DLD1 (cell line): ENCODE results near the gene ADGRB3.

ENCODE experiments used
- in situ Hi-C: cut with HindIII; loops from 2 replicates; pipeline ENCODE4 v1.10.0; 2017; ENCODE audit warnings: low sequenced_read_pairs

Gene ADGRB3

DNA sequence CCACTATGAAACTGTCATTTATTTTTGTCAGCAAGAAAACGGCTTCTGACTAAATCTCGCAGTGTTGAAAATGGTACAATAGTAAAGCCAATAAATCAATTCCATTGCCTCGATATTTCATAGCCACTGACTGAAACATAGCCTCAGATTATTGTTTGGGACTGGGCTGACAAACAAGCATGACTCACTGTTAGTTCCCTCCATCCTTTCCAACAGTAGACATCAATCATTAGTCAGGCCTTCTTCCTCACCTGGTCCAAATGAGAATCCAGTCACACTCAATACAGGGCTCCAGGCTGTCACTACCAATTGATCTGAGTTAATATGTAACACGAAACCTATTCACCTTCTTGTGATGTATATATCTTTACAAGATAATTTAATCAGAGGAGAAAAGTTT, 66.1 kb downstream of the ADGRB3 start:
- in situ Hi-C loops: no loop called here

DNA sequence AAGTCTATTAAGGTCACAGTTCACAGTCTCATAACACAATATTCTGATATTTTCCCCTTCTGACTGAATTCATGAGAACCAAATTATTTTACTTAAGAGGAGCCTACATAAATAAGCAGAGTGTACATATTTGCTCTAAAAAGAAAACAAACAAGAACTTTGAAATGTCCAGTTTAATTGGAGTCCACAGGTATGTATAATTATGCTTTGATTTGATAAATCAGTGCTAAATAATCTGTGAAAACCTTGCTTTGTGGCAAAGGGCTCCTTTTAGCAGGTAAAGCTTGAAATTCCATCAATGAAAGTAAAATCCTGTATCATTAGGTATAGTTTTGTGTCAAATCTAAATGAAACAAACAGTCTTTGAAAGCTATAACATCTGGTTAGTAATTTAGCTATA, 69.4 kb downstream of the ADGRB3 start:
- in situ Hi-C loops: no loop called here

DNA sequence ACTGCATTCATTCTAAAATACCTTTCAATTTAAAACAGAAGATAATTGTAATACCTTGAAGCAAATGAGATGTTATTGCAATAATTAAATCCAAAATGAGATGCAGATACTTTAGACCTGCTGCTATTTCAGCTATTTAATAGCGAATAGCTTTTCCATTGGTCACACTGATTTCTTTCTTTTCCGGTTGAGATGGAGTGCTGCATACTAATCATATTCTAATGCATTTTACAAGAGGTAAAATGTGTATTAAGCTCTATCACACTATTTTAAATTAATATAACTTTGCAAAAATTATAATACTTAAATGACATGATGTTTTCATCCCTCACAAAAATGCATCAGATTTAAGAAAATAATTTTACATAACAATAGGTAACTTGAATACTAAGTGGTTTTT, 74.0 kb downstream of the ADGRB3 start:
- in situ Hi-C loops: no loop called here

DNA sequence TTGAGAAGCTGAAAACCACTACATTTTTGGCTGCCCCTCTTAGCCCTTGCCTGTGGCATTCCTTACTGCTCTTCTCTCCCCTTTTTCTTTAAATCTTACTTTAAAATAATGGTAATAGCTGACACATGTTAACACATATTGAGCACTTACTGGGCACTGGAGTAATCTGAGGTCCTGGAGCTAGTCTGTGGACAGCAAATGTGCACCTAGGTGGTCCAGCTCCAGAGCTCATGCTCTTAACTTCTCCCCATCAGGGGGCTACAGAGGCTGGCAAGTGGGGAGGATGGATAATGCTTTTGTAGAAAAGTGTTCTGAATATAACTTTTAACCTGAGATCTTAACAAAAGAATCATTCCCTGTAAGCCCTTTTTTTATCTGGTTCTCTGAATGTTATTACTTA, 74.8 kb downstream of the ADGRB3 start:
- in situ Hi-C loops: no loop called here

DNA sequence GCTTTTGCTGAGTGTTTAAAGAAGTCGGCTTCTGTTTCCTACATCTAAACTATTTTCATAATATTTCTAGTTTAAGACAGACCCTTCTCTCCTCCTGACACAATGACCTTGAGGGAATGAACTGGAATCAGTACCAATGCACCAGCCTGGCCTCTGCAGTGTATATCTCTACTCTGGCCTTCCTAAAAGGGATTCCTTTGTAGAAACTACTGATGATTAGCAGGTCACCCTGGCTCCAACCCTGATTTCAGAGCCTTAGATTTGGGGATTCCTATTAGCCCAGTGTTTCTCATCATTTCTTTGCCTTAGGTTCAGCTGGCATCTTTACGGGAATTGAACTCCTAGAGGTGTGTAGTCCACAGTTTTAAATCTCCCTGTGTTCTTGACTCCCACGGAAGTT, 75.4 kb downstream of the ADGRB3 start:
- in situ Hi-C loops: no loop called here

DNA sequence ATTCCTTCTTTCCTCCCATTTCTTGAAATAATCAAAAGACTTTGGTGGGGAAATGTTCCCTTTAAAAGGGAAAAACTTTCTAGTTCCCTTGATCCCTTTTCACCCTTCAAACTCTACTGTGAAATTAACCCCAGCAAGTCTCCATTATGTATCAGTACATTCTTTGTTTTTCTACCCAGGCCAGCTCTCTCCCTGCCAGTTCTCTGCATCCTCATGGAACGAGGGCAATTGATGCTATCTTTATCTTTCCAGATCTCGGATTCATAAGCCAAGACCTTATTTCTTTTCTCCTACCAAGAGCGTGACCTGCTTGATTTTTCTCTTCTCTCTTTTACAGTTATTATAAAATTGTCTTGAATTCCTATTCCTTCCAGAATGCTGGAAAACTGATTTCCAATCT, 75.8 kb downstream of the ADGRB3 start:
- in situ Hi-C loops: no loop called here

DNA sequence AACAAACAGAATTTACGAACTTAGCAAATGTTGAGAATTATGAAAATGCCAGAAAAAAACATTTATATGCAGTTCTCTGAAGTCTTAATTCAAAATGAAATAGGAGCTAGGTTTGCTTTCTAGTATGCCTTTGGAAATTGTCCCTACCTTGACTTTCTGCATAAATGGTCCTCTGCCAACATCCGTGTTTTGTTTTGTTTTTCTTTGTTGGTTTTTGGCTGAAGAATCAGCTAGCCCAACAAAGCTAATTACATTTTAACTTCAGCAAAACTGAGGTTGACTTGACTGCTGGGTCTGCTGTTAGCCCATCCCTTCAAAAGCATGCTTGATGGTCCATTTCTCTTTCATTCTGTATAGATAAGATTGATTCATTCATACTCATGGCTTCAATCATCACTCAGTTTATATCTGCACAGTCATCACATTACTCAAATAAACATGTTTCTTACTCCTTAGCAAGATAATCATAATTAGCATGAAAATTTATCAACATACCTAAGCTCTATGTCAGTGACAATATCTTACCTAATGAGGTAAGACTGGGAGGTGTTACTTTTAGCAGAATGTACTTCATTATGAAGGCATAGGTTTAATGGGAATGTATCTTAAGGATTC, 76.4 kb downstream of the ADGRB3 start:
- in situ Hi-C loops: no loop called here

DNA sequence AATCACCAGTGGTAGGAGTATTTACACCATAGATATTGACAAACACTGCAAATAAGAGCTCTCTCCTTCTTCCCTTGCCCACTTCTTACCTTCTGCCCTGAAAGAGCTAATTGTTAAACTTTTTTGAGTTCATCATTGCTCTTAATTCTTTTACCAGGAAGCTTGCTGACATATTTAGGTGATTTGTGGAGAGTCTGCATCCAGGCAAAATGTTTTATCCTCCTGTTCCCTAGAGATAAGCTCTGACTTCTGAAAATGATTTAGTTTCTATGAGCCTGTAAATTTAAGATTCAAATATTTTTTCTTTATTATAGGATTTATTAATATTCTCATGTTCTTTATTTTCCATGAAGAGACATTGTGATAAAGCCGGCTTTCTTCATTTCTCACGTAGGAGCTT, 81.5 kb downstream of the ADGRB3 start:
- in situ Hi-C loops: no loop called here

DNA sequence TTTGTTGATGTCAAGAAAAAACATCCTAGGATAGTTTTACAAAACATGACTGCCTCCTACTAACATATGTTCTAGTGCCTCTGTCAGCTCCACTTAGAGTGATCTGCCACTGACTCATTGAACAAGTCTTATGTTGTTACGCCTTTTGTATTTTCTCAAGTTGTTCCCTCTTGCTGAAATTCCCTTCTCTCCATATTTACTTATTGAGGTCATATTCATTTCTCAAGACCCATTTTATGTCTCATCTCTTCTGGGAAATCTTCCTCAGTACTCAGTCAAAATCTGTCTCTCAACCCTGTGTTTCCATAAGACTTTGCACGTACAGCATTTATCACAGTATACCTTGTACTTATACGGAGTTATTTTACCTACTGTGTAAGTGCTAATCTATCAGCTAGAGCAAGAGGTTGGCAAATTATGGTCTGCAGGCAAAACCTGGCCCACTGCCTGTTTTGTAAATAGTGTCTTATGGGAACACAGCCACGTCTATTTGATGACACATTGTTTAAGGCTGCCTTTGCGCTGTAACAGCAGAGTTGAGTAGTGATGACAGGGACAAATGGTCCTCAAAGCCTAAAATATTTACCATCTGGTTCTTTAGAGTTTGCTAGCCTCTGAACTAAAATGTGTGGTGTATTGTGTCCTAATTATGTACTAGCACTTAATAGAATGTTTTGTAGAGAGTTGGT, 83.4 kb downstream of the ADGRB3 start:
- in situ Hi-C loops: no loop called here

DNA sequence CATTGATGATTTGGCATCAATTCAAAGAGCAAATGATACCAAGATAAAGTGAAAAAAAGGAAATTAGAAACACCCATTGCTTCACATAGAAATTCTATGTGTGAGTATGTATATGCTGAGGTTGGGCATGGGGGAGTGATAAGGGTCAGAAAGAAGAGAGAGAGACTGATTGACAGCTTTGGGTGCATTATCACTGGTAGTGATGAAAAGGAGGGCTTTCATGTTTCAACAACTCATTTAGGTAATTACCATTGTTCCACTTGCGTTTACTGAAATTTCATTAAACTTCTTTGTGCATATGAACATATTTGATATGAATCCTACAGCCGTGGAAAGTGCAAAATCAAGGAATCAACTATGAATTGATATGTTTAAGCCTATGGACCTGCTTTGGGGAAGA, 84.7 kb downstream of the ADGRB3 start:
- in situ Hi-C loops: no loop called here

DNA sequence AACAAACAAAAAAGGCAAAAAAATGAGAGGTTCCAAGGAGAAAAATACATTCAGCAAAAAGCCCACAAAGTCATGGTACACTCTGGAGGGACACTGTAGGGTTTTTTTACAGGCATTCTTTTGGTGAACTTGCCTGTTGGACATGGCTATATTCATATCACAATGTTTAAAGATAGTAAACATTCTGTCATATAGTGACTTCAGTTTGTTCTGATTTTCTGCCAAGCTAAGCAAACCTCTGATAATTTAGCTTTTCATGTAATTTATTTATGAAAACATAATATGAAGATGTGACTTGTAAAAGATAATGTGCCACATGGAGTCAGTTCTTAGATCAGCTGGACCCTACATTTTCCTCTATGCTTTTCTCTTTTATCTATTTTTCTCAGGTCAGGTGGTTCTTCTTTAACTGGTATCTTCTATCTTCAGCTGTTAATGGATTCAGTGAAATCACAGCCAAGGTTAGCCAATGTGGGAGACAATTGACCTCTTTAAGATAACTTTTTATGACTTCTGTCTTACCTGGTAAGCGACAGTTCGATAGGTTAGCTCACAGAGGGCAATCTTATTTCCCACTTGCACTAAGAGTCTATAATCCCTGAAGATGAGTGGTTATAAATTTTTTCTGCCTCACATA, 87.9 kb downstream of the ADGRB3 start:
- in situ Hi-C loops: no loop called here

DNA sequence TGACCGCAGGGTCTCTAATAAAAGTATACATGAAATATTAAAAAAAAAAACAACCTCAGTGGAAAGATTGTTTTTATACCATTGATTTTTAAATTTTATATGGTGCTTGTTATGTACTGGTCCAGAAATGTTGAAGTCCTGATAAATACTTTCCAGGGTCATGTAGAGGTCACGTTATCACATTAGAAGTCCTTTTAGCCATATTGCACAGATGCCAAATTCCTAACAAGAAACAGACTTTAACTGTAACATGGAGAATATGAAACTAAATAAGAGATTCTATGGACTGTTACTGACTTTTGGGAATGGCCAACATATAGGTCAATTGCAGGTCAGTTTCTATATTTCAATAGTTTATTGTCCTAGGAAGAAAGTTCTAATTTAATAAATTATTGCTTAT, 89.0 kb downstream of the ADGRB3 start:
- in situ Hi-C loops: no loop called here

DNA sequence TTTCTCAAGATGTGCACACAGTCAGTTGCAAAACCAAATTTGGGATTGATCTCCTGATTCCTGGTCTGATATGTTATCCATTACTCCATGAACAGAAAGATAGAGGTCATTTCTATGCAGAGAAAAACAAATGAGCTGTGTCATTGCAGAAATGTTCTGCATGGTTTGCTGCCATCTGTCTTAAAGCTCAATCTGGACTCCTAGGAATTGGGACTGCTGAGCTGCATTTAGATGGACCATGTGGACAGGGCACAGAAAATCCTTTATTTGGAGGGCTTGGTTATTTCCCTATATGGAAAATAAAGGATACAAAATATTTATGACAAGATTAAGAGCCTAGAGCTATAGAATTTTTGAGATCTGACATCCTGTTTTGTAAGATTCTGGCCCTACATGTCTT, 91.3 kb downstream of the ADGRB3 start:
- in situ Hi-C loops: no loop called here

DNA sequence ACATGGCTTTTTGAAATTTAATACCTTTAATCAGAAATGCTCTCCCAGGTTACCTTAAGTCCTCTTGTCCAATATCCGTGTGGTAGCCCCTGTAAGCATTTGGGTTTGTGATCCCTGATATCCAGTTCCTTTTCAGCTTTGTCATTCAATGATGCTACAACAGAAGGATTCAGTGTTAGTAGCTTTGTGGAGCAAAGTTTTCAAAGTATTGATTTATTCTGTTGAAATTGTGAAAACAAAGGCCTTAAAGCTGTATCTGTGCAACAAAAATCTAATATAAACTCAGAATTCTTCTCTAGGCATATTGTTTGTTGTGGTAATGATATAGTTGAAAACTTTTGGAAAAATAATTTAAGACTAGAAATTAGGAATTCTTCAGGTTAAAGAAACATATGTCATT, 91.9 kb downstream of the ADGRB3 start:
- in situ Hi-C loops: no loop called here

DNA sequence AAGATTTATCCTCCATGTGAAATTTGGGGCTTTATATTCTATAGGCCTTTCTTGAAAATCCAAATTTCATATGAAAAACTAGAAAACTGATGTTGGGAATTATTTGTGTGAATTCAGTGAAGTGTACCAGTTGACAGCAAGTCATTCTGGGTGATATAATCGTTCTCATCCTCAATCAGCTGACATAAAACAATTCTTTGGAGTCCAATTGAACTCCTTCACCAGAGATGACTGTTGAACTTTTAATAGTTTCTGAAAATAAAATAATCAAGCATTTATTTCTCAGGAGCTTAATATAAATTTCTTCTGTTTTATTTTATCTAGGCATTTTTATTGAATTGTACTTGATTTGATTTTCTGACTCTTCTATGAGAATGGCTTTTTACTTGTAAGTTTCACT, 92.6 kb downstream of the ADGRB3 start:
- in situ Hi-C loops: no loop called here

DNA sequence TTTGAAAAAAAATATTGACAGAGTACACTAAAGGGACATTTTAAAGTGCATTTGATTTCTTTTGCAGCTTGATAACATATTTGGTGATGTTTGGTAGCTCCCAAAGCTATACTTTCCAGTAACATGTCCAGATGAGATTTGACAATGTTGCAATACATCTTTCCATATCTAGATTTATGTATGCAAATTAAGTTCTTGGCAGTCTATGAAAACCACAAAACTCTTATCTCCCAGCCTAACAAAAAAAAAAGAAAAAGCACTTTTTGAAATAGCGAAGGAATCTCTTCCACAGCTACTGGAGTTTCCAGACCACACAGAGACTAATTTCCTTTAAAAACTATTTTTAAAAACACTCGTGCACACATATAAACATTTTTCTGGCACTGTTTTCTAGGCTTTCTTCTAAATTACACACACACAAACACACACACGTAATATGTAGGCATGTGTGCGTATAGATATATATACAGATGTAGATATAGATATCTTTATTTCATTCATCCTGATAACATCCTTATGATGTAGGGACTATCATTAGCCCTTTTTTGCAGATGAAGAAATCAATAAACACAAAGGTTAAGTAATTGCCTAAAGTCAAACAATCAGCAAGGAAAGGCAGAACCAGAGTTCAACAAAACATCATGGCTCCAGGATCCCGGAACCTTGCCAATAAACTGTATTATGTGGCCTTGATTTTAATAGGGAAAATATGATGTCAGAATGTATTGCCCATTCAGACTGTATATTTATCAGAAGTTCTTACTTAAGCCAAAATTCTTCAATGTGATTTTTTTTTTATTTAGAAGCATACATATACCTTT, 93.3 kb downstream of the ADGRB3 start:
- in situ Hi-C loops: no loop called here

DNA sequence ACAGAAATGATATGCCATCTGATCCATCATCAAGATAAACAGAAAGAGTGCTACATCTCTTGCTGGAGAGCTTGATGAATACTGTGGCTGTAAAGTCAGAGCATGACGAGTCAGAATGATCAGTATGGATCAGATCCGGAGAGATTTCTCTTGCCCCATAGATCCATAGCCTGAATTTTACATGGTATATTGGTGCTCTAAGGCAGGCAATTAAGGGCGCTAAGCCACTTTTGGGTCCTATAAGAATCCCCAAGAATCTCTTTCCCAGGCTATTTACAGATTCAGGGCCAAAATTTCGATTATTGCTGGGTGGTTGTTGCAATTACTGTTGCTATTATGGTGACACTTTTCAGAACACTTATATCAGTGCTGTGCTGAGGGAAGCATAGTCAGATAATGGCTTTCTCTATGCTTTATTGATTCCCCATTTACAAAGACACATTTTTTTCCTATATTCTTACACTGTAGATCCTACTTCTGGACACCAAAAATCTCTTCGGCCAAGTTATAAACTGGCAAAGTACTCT, 94.4 kb downstream of the ADGRB3 start:
- in situ Hi-C loops: no loop called here

DNA sequence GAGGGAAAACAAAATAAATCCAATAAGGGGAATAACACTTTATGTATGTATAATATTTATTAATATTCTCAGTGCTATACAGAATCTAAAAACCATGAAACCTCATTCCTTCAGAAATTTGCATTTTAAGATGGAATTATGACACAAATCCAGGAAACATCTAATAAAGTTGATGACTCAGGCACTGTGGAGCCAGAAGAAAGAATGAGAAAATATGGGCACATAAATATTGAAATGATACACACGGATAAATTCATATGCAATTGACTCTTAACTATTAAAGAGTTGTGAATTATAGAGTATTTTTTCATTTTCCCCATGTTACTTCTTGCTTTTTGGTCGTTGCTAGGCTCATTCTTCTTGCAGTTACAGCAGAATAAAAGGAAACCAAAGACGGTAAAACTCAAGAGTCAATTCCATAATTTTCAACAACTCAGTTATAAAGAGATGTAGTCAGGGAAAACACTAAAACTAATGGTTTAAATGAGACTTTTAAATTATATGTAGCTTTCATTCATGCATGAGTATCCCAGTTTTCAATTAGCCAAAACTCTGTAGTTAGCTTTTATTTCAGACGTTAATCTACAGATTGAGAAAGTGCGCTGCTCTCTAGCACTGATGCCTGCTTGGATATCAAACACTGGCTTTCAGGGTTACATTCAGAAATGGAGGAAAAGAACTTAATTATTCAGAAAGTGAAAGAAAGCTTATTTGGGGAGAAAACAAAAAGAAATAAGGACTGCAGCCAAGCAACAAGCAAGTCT, 95.4 kb downstream of the ADGRB3 start:
- in situ Hi-C loops: no loop called here

DNA sequence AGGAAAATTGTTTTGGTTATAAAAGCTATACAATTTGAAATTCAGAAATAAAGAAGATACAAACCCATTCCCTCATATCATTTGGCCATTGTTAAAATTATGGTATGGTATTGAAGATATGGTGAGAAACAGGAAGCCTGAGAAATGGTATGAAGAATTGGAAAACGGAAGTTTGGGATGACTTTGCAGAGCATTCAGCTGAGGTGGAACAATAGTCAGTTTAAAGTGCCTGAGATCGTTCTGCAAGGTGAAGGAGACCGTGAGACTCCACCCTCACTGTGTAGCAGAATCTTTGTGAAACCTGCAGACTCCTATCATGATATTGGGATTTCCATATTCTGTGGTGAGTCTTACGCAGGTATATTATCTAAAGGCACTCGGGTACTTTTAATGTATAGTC, 97.3 kb downstream of the ADGRB3 start:
- in situ Hi-C loops: no loop called here

DNA sequence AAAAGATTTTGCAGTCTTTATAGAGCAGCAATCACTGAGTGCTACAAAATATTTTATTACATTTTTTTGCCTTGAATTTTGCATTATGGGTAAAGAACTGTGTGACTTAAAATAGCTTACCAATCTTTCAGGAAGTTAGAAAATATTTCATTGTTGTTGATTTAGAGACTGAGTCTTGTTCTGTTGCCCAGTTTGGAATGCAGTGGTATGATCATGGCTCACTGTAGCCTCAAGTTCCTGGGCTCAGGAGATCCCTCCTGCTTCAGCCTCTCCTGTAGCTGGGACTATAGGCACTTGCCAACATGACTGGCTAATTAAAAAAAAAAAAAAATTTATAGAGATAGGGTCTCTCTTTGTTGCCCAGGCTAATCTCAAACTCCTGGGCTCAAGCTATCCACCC, 100.8 kb downstream of the ADGRB3 start:
- in situ Hi-C loops: no loop called here

DNA sequence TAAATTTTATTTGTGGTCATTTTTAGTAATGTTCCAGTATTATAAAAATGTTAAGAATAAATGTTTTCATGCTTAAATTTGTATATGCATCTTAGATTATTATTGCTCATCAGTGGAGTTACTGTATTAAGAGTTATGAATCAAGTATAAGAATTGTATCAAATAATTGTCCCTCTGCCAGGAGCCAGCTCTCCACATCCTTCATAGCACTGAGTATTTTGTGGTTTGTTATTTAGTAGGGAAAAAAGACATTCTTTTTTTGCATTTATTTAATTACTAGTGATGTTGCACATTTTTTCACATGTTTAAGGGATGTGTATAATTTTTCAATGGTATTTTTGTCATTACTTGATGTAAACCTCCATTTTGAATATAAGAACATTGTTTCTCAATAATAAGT, 102.0 kb downstream of the ADGRB3 start:
- in situ Hi-C loops: no loop called here
